GM18502 (cell line): ENCODE measurements around the gene RAB11FIP2.

ENCODE experiments used
- ATAC-seq: cut with Tn5 transposase; IDR thresholded peaks from one replicate; pipeline ENCODE4 v1.9.1; 2021; ENCODE audit warnings: mild to moderate bottlenecking; ENCODE audit not compliant: unreplicated experiment, poor library complexity

RAB11FIP2 gene

GRCh38 chr10:117988814-117989213 is 57.9 kb downstream of the RAB11FIP2 start:
- no peak for ATAC-seq

GRCh38 chr10:117987244-117987909 is 59.4 kb downstream of the RAB11FIP2 start:
- no peak for ATAC-seq

- no peak for ATAC-seq
Measured at GRCh38 chr10:117983961-117984360, 62.8 kb downstream of the RAB11FIP2 start.

- no peak for ATAC-seq
Measured at GRCh38 chr10:117980755-117981702, 65.7 kb downstream of the RAB11FIP2 start.

- no peak for ATAC-seq
Measured at GRCh38 chr10:117980216-117980615, 66.5 kb downstream of the RAB11FIP2 start.

GRCh38 chr10:117972168-117972837 is 74.4 kb downstream of the RAB11FIP2 start:
- ATAC-seq = no peak

- no peak for ATAC-seq
Measured at GRCh38 chr10:117970962-117971361, 75.8 kb downstream of the RAB11FIP2 start.

GRCh38 chr10:117969592-117969991 is 77.1 kb downstream of the RAB11FIP2 start:
- no peak for ATAC-seq

GRCh38 chr10:117968354-117969182 is 78.2 kb downstream of the RAB11FIP2 start:
- no peak for ATAC-seq

GRCh38 chr10:117967149-117967650 is 79.5 kb downstream of the RAB11FIP2 start:
- no peak for ATAC-seq

- no peak for ATAC-seq
Measured at GRCh38 chr10:117965984-117966383, 80.8 kb downstream of the RAB11FIP2 start.

- ATAC-seq = no peak
Measured at GRCh38 chr10:117964536-117964935, 82.2 kb downstream of the RAB11FIP2 start.

GRCh38 chr10:117960345-117960935 is 86.3 kb downstream of the RAB11FIP2 start:
- no peak for ATAC-seq

- no peak for ATAC-seq
Measured at GRCh38 chr10:117956972-117957371, 89.8 kb downstream of the RAB11FIP2 start.

- no peak for ATAC-seq
Measured at GRCh38 chr10:117955176-117955575, 91.6 kb downstream of the RAB11FIP2 start.
